Measurements from ENCODE around the gene HIPK3. TPM values are rescaled to one million over a fixed set of nuclear protein-coding genes. Genes with fewer than 3 reads are reported as not detected.

HIPK3 gene
- polyA plus RNA-seq, 4 donors = 9.5 to 40.7 (median 20.0) TPM

DNA sequence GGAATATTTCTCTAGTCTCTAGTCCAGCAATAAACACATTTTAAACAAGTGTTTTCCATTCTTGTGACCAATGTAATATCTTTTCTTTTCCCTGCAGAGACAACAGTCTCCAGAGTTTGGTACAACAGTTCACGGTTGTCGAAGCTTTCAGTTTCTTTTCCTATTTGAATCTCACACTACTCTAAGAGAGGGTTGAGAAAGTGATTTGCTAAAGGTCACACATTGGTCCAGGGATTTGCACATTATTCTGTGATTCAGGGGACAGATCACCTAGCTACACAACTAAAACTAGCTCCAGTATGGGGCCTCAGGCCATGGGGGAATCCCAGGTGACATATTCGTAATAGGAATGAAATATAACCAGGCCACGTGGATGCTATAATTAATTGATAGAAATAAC lies 132.5 kb downstream of the HIPK3 start:
- Histone ChIP-seq H3K4me3 (ENCODE audit: low read depth in 1 of 3, low read length in 3 of 3) (no peak overlapping the region), H3K4me1 (ENCODE audit: control insufficient read depth in 3 of 3, insufficient read depth in 2 of 3, low read depth in 1 of 3, low read length in 2 of 3) (no peaks in the 10 kb centered on the region), H3K36me3 (ENCODE audit: control insufficient read depth in 3 of 3, insufficient read depth in 2 of 3, low read depth in 1 of 3, low read length in 3 of 3) (no peaks in the 10 kb centered on the region), H3K27ac (ENCODE audit: low read depth in 1 of 3, low read length in 2 of 3) (no peak overlapping the region), H3K9me3 (ENCODE audit: control insufficient read depth in 2 of 2, insufficient read depth in 1 of 2, low read depth in 1 of 2, low read length in 1 of 2) (no peaks in the 10 kb centered on the region), H3K27me3 (ENCODE audit: control insufficient read depth in 3 of 3, insufficient read depth in 3 of 3, low read length in 3 of 3) (no peaks in the 10 kb centered on the region)
- no peak for FAIRE-seq
- DNase-seq = no peak
- WGBS, 3 donors = 66 to 80% (median 68%) methylated on average over 4 of the region's 4 CpGs

DNA sequence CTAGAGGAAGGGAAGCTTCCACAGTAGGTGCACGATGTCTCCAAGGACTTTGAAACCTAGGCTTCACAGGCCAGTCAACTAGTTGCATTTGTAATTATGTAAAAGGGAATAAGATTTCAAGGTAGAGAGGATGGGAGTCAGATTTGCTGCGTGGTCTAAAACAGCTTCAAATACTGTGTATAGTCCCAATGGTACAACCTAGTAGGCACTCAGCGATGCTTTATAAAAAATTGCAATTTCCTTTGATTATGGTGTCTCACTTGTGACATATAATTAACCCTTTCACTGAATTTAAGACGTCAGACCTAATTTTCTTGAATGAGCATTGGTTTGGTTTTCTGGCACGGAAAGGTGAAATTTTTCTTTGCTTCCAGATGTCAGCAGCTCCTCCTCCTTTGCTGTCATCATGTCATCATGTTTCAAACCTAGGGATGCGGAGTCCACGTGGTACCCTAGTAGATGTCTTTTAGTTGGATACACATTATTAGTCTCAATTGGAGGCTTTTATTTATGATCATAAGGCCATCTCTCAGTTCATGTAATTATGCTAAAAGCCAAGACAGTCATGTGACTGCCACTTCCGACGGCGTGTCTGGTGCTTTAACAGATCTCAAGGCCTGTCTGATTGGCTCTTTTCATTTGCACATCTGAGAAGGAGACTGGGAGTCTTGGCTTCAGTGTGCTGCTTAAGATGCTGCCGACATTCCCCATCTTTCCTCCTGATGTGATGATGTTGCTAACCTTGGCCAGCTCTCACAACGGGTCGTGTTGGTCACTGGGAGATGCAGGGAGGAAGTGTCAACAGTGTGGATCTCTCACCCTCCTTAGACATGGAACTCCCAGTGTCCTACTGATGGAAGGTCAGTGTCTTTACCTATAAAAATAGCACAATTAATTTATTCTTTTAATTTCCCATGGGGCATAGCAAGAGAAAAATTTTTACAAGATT lies 134.0 kb downstream of the HIPK3 start:
- Histone ChIP-seq H3K27ac (ENCODE audit: low read depth in 1 of 3, low read length in 2 of 3) (no peak overlapping the region), H3K36me3 (ENCODE audit: control insufficient read depth in 3 of 3, insufficient read depth in 2 of 3, low read depth in 1 of 3, low read length in 3 of 3) (no peaks in the 10 kb centered on the region), H3K4me3 (ENCODE audit: low read depth in 1 of 3, low read length in 3 of 3) (no peak overlapping the region), H3K27me3 (ENCODE audit: control insufficient read depth in 3 of 3, insufficient read depth in 3 of 3, low read length in 3 of 3) (no peaks in the 10 kb centered on the region), H3K4me1 (ENCODE audit: control insufficient read depth in 3 of 3, insufficient read depth in 2 of 3, low read depth in 1 of 3, low read length in 2 of 3) (no peaks in the 10 kb centered on the region), H3K9me3 (ENCODE audit: control insufficient read depth in 2 of 2, insufficient read depth in 1 of 2, low read depth in 1 of 2, low read length in 1 of 2) (no peaks in the 10 kb centered on the region)
- DNase-seq (no peak), FAIRE-seq (no peak)
- WGBS, 3 donors = 82 to 86% (median 83%) methylated on average over 13 of the region's 13 CpGs

DNA sequence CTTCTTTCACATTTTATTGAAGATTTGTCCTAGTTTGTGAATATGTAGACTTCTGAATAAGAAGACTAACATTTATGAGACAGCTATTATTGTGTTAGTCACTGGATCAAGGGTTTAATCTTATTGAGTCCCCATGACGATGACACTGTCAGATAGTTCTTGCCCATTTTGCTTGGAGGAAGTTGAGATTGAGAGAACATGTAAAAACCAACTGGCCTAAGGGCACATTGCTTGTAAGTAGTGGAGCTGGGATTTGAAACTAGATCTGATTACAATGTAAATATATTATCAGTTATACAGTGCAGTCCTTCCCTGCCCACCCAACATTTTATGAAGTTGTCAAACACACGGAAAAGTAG lies 134.7 kb downstream of the HIPK3 start:
- Histone ChIP-seq H3K9me3 (ENCODE audit: control insufficient read depth in 2 of 2, insufficient read depth in 1 of 2, low read depth in 1 of 2, low read length in 1 of 2) (no peaks in the 10 kb centered on the region), H3K4me3 (ENCODE audit: low read depth in 1 of 3, low read length in 3 of 3) (no peak overlapping the region), H3K4me1 (ENCODE audit: control insufficient read depth in 3 of 3, insufficient read depth in 2 of 3, low read depth in 1 of 3, low read length in 2 of 3) (no peaks in the 10 kb centered on the region), H3K36me3 (ENCODE audit: control insufficient read depth in 3 of 3, insufficient read depth in 2 of 3, low read depth in 1 of 3, low read length in 3 of 3) (no peaks in the 10 kb centered on the region), H3K27me3 (ENCODE audit: control insufficient read depth in 3 of 3, insufficient read depth in 3 of 3, low read length in 3 of 3) (peaks cover 0 to 2% (median 0%) of the 10 kb centered on the region in 3 donors), H3K27ac (ENCODE audit: low read depth in 1 of 3, low read length in 2 of 3) (no peak overlapping the region)
- DNase-seq (no peak), FAIRE-seq (no peak)
- WGBS, 3 donors = 85 to 89% (median 87%) methylated on average over 2 of the region's 2 CpGs

DNA sequence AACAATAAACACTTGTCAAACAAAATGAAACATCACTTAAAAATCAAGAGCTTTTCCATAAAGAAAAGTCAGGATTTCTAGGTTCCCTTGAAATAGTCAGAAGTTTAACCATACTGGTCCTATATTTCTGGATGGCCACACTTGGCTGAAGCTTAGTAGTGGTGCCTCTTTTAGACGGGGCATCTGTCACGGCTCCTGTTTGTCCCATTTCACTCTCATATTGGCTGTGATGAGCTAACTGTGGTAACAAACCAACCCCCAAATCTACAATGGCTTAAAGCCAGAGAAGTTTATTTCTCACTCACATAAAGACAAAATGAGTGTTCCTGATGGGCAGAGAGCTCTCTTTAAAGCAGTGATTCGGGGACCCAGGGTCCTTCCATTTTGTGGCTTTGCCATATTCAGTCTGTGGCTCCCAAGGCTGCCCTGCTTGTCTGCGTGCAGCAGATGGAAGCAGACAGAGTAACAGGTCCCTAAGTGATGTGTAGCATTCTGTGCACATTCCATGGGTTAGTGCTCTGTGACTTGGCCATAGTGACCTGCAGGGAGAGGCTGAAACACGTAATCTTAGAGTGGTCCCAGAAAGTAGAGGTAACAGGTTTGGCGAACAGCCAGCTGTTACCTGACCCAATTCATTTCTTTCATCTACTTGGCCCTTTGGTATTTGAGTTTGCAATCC lies 137.4 kb downstream of the HIPK3 start:
- H3K9me3 ChIP-seq (ENCODE audit: control insufficient read depth in 2 of 2, insufficient read depth in 1 of 2, low read depth in 1 of 2, low read length in 1 of 2) = no peaks in the 10 kb centered on the region
- no peak overlapping the region for H3K27ac ChIP-seq (ENCODE audit: low read depth in 1 of 3, low read length in 2 of 3)
- WGBS, 3 donors = 69 to 82% (median 81%) methylated on average over 6 of the region's 6 CpGs
- DNase-seq = no peak
- no peak overlapping the region for H3K4me3 ChIP-seq (ENCODE audit: low read depth in 1 of 3, low read length in 3 of 3)
- no peak for FAIRE-seq
- peaks cover 0 to 2% (median 0%) of the 10 kb centered on the region in 3 donors for H3K27me3 ChIP-seq (ENCODE audit: control insufficient read depth in 3 of 3, insufficient read depth in 3 of 3, low read length in 3 of 3)
- H3K36me3 ChIP-seq (ENCODE audit: control insufficient read depth in 3 of 3, insufficient read depth in 2 of 3, low read depth in 1 of 3, low read length in 3 of 3) = no peaks in the 10 kb centered on the region
- H3K4me1 ChIP-seq (ENCODE audit: control insufficient read depth in 3 of 3, insufficient read depth in 2 of 3, low read depth in 1 of 3, low read length in 2 of 3) = no peaks in the 10 kb centered on the region

DNA sequence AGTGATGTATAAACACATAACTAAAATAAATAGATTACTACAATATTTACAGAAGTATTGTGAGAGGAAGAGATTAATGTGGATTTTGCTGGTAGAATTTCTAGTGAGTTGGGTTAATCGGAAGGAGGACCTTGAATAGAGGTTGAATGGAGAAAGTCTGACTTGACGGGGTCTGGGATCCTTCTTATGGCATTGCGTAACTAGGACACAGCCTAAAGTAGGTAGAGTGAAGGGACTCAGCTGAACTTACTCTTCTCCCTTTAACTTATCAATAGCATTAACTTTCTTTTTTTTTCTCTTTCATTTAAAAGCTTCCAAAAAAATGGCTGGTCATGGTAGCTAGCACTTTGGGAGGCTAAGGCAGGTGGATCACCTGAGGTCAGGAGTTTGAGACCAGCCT lies 139.2 kb downstream of the HIPK3 start:
- Histone ChIP-seq H3K9me3 (ENCODE audit: control insufficient read depth in 2 of 2, insufficient read depth in 1 of 2, low read depth in 1 of 2, low read length in 1 of 2) (no peaks in the 10 kb centered on the region), H3K4me1 (ENCODE audit: control insufficient read depth in 3 of 3, insufficient read depth in 2 of 3, low read depth in 1 of 3, low read length in 2 of 3) (no peaks in the 10 kb centered on the region)
- 87 to 95% (median 92%) methylated on average over 3 of the region's 3 CpGs for WGBS, 3 donors

DNA sequence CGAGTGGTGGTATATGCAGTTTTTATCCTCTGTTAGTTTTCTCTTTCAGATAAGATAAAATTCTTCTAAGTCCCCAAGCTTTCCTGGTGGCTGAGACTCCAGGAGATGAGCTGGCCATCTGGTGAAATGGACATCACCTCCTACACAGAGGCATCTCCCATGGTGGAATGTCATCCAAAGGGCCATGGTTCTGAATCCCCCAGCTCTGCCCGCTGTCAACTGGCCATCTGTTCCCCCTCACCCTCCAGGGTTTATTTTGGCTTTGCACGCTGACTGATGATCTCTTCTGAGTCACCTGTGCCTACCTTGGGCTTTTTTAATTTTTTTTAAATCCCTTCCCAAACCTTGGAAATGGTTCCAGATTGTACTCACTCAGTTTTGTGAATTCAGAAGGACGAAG lies 142.2 kb downstream of the HIPK3 start:
- Histone ChIP-seq H3K36me3 (ENCODE audit: control insufficient read depth in 3 of 3, insufficient read depth in 2 of 3, low read depth in 1 of 3, low read length in 3 of 3) (no peaks in the 10 kb centered on the region), H3K9me3 (ENCODE audit: control insufficient read depth in 2 of 2, insufficient read depth in 1 of 2, low read depth in 1 of 2, low read length in 1 of 2) (no peaks in the 10 kb centered on the region), H3K27ac (ENCODE audit: low read depth in 1 of 3, low read length in 2 of 3) (no peak overlapping the region), H3K27me3 (ENCODE audit: control insufficient read depth in 3 of 3, insufficient read depth in 3 of 3, low read length in 3 of 3) (peaks cover 0 to 2% (median 0%) of the 10 kb centered on the region in 3 donors), H3K4me3 (ENCODE audit: low read depth in 1 of 3, low read length in 3 of 3) (no peak overlapping the region), H3K4me1 (ENCODE audit: control insufficient read depth in 3 of 3, insufficient read depth in 2 of 3, low read depth in 1 of 3, low read length in 2 of 3) (no peaks in the 10 kb centered on the region)
- WGBS, 3 donors = 76 to 80% (median 76%) methylated on average over 4 of the region's 4 CpGs
- FAIRE-seq = no peak
- no peak for DNase-seq

More for the DNA sequence above, 139.2 kb downstream of the HIPK3 start:
- Histone ChIP-seq H3K36me3 (ENCODE audit: control insufficient read depth in 3 of 3, insufficient read depth in 2 of 3, low read depth in 1 of 3, low read length in 3 of 3) (no peaks in the 10 kb centered on the region), H3K27ac (ENCODE audit: low read depth in 1 of 3, low read length in 2 of 3) (no peak overlapping the region), H3K4me3 (ENCODE audit: low read depth in 1 of 3, low read length in 3 of 3) (no peak overlapping the region), H3K27me3 (ENCODE audit: control insufficient read depth in 3 of 3, insufficient read depth in 3 of 3, low read length in 3 of 3) (peaks cover 0 to 2% (median 0%) of the 10 kb centered on the region in 3 donors)
- DNase-seq = no peak
- FAIRE-seq = no peak

DNA sequence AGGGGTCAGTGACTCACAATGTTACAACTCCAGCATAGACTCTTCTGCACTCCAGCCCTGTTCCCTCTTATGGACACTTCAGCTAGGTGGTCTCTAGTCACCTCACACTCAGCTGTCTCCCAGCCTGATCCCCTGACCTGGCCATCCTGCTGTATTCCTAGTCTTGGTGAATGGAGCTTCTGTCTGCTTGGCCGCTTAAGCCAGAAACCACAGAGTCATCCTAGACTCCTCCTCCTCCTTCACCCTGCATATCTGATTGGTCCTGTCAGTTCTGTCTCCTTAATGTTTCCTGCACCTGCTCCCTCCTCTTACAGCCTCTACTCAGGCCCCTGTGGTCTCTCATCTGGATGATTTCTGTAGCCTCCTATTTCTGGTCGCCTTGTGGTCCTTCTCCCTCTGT lies 144.9 kb downstream of the HIPK3 start:
- H3K27ac ChIP-seq (ENCODE audit: low read depth in 1 of 3, low read length in 2 of 3) = no peak overlapping the region
- FAIRE-seq = no peak
- no peak overlapping the region for H3K4me3 ChIP-seq (ENCODE audit: low read depth in 1 of 3, low read length in 3 of 3)
- H3K9me3 ChIP-seq (ENCODE audit: control insufficient read depth in 2 of 2, insufficient read depth in 1 of 2, low read depth in 1 of 2, low read length in 1 of 2) = no peaks in the 10 kb centered on the region
- no peak for DNase-seq
- H3K4me1 ChIP-seq (ENCODE audit: control insufficient read depth in 3 of 3, insufficient read depth in 2 of 3, low read depth in 1 of 3, low read length in 2 of 3) = no peaks in the 10 kb centered on the region
- H3K27me3 ChIP-seq (ENCODE audit: control insufficient read depth in 3 of 3, insufficient read depth in 3 of 3, low read length in 3 of 3) = no peaks in the 10 kb centered on the region
- no peaks in the 10 kb centered on the region for H3K36me3 ChIP-seq (ENCODE audit: control insufficient read depth in 3 of 3, insufficient read depth in 2 of 3, low read depth in 1 of 3, low read length in 3 of 3)
- WGBS, 3 donors = 76 to 87% (median 81%) methylated on average over 2 of the region's 2 CpGs

DNA sequence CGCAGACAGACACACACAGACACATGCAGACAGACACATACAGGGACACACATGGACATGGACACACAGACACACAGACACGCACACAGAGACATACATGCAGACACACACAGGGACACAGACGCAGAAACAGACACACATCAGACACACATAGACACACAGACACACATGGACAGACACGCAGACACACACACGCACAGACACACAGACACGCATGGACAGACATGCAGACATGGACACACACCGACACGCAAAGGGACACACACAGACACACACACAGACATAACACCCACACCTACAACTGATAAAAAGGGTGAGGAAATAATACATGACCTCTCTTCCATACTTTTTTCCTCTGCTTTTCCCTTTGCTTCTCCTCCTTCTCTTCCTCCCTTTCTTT lies 146.2 kb downstream of the HIPK3 start:
- Histone ChIP-seq H3K4me3 (ENCODE audit: low read depth in 1 of 3, low read length in 3 of 3) (no peak overlapping the region), H3K27ac (ENCODE audit: low read depth in 1 of 3, low read length in 2 of 3) (no peak overlapping the region), H3K9me3 (ENCODE audit: control insufficient read depth in 2 of 2, insufficient read depth in 1 of 2, low read depth in 1 of 2, low read length in 1 of 2) (no peaks in the 10 kb centered on the region), H3K36me3 (ENCODE audit: control insufficient read depth in 3 of 3, insufficient read depth in 2 of 3, low read depth in 1 of 3, low read length in 3 of 3) (no peaks in the 10 kb centered on the region), H3K4me1 (ENCODE audit: control insufficient read depth in 3 of 3, insufficient read depth in 2 of 3, low read depth in 1 of 3, low read length in 2 of 3) (no peaks in the 10 kb centered on the region), H3K27me3 (ENCODE audit: control insufficient read depth in 3 of 3, insufficient read depth in 3 of 3, low read length in 3 of 3) (no peaks in the 10 kb centered on the region)
- no peak for FAIRE-seq
- DNase-seq = no peak
- 95 to 96% (median 96%) methylated on average over 8 of the region's 8 CpGs for WGBS, 3 donors
